Myocyte (in vitro differentiated cells): ENCODE results near the gene PLG. TPM values are rescaled to one million over a fixed set of nuclear protein-coding genes. Genes with fewer than 3 reads are reported as not detected.
"Not testable (repeated sequence)": the region's sequence is repeated elsewhere in the genome, so short reads cannot be mapped to it uniquely, and the experiment has no call there.

ENCODE experiments used
- DNase-seq: peaks from one replicate; pipeline ENCODE4 v3.0.0-alpha.2; 2012; ENCODE audit warnings: low read depth
- polyA plus RNA-seq: library from polyadenylated mRNA; unstranded; fragments of >200 nt; gene quantifications from one replicate; pipeline ENCODE4 v1.2.1, GENCODE V29; 2012; ENCODE audit warnings: missing spikeins
- total RNA-seq: library from RNA; depleted of rRNA; stranded (reverse); fragments of >200 nt; gene quantifications from 2 replicates; pipeline ENCODE4 v1.2.3, GENCODE V29; 2014

PLG gene
- not detected in 2 replicates for total RNA-seq
- not detected for polyA plus RNA-seq

- DNase-seq = not testable (repeated sequence)
Measured at GRCh38 chr6:160701918-160702680, at the start of gene PLG. Gene PLG (plus strand): TSS chr6:160702244. CDS start chr6:160702305, 61 bp downstream.

- DNase-seq = no peak
Measured at GRCh38 chr6:160659562-160659961, 42.5 kb upstream of the PLG start.

DNA sequence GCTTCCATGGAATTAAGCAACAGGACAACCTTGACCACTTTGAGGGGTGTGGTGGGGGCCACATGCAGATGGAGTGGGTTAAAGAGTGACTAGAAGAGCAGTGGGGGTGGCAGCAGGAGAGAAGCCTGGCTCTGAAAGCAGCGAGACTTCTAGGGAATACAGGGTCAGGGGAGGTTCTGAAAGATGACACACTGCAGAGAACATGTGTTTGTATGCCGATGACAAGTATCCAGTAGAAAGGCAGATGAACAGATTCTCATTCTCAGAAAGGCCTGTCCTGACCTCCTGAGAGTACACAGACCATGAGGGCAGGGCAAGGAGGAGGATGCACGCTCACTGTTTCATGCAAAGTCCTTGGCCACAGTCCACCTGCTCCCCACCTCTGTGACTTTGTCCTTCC, 40.8 kb upstream of the PLG start:
- no peak for DNase-seq

GRCh38 chr6:160662429-160662828, 39.6 kb upstream of the PLG start:
- DNase-seq = no peak

DNA sequence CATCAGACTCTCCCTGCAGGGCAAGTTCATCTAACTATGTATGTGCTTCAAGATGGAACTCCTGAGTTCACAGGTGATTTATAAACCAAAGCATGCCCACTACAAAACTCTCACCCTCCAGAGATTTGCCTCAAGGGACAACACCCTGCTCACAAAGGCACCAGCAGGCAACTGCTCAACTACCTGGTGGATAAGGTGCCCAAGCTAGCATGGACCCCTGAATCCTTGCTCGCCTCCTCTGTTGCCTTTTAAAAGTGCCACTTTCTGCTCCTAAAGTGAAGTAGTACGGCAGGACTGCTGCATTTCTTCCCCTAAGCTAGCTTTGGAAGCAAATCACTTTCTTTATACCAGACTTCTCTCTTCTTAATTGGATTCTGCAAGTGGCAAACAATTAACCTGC, 39.2 kb upstream of the PLG start:
- no peak for DNase-seq

- DNase-seq = not testable (repeated sequence)
Measured at GRCh38 chr6:160664198-160664597, 37.8 kb upstream of the PLG start, which contains the start of gene LPA. Gene LPA (minus strand): TSS chr6:160664275. CDS start chr6:160664214, 61 bp downstream.

DNA sequence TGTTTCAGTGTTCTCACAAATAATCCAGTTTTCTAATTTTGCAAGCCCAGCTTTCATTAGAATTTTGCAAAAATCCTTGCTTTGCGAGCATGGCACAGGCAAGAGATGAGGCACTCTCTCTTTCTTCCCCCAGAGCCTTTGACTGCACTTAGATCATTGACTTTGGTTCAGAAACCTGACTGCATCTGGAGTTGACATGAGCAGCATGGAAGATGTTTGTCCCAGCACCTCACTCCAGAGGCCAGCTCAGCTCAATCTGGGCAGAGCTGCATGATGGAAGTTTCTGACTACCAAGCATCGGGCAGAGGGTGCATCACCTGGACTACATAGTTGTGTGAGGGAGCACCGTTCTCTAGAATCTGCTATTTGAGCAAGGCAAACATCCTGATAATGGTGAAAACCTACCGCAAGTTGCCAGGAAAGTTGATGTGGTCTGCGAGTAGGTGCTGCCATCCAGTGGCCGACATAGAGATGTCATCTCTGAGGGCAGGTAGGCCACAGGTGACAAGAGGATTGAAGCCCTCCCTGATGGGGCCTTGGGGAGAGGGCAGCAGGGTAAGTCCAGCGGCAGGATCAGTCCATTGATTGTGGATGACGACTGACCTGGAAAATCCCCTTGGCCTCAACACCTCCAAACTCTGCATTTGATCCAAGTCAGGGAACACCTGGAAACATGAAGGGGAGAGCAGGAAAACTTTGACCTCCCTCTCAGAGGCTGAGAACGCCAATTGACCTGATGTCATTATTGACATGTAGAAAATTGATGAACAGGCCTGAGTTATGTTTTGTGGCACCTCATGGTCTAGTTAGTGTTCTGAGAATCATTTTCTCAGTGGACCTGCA, 34.2 kb upstream of the PLG start:
- no peak for DNase-seq

- DNase-seq = no peak
Measured at GRCh38 chr6:160668589-160668988, 33.5 kb upstream of the PLG start.

DNA sequence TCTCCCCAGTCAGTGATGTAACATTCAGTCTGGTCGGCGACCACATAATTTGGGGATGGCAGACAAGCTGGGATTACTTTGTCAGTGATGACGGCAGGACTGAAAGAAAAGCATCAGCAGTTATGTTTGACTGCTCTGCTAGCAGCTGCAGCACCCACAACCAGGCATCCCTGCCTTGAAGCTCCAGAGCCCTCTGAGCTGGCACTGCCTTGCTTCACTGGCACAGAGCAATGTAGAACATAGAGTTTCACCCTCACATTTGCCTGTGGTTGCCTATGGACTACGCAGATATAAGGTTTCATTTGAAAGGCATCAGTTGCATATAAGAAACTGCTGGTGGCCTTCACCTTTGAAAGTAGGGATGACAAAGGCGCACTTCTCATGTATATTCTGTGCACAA, 25.6 kb upstream of the PLG start:
- not testable (repeated sequence) for DNase-seq

GRCh38 chr6:160678230-160678629, 23.8 kb upstream of the PLG start:
- DNase-seq = no peak

DNA sequence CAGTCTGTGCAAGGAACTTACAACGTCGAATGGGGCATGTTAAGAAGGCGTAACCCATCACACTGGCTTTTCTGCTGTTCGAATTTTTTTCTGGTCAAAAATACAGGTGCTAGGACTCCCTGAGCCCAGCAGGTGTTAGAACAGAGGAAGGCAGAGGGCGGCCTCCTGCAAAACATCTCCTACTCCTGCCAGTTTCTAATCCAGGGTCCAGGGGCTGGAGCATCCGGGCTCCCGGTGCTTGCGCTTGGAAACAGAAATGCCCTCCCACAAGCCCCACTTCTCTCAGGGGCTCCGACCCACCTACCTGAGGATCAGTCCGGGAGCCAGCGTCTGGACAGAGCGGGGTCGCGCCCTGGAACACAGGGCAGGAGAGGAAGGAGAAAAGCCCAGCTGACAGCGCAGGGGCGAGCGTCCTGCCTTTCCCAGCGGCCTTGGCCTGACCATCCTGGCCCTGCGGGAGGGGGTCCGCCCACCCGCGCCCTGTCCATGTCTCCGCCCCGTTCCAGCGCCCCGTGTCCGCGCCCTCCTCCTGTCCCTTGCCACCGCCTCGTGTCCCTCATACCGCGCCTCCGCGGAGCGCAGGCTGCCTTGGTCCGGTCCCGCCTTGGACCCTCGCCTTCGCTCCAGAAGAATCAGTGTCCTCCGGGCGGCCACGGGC, 23.2 kb upstream of the PLG start:
- DNase-seq = no peak

GRCh38 chr6:160679402-160679769, 22.7 kb upstream of the PLG start:
- DNase-seq = no peak

- DNase-seq = not testable (repeated sequence)
Measured at GRCh38 chr6:160685101-160685761, 16.8 kb upstream of the PLG start.

GRCh38 chr6:160685762-160686450, 16.1 kb upstream of the PLG start:
- DNase-seq = no peak

DNA sequence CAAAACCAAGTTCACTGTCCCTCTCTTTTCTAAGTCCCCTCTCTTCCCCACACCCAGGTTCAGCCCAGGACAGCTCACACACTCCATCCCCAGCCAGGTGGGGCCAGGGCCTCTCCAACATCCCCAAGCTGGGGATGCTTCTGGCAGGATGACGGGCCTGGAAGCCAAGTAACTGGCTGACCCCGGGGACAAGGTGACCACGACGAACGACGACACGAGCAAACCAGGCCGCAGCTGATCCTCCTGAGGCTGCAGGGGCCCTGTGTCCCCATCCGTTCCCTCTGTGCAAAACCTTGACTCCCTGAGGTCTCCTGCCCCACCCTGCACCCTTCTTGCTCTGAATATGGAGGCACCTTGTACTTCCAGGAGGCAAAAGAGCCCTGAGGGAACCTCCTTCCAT, 11.6 kb upstream of the PLG start:
- DNase-seq = no peak

DNA sequence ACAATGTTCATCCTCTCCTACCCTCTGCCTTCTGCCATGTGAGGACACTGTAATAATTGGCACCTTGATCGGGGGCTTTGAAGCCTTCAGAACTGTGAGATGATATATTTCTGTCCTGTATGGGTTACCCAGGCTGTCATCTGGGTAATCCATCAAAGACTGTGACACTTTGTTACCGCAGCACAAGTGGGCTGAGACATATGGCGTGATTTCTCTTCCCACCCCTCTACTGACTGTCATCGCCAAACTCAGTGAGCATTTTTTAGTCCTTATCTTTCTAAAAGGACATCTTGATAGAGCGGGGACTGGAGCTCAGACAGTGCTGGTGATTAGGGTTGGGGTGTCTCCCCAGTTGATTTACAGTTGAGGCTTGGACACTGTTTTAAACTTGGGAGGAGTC, 10.4 kb upstream of the PLG start:
- no peak for DNase-seq

GRCh38 chr6:160692369-160692959, 9.6 kb upstream of the PLG start:
- no peak for DNase-seq

DNA sequence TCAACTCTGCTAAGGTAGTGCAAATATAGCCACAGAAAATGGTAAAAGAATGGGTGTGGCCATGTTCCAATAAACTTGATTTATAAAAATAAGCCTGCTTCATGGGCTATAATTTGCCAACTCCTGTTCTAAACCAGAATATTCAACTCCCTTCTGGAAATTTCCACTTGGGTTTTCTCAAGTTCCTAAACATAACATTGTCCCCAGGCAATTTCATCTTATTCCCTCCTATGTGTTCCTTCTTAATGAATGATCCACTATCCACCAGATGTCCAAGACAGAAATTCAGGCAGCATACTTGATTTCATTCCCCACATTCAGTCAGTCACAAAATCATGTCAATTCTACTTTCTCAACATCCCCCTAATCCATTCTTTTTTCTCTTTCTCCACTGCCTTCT, 7.0 kb upstream of the PLG start:
- not testable (repeated sequence) for DNase-seq

GRCh38 chr6:160695622-160696021, 6.4 kb upstream of the PLG start:
- DNase-seq = not testable (repeated sequence)

DNA sequence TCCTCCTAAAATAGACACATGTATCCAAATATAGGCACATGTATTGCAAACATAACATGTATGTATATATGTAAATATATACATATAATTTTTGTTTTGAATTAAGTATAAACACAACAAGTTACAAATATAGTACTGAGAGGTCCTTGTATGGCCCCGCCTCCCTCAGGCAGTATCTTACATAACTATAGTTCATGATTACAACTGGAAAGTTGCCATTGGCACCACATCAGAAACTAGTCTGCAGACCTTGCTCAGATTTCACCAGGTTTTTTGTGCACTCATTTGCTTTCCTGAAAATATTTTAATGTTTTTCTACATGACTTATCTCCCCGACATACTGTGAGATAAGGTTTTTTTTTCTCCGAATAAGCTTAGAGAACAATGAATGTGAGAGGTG, 5.2 kb upstream of the PLG start:
- DNase-seq = not testable (repeated sequence)
